Occipital lobe (tissue), 2 donors: ENCODE results near the gene TIMM22. TPM values are rescaled to one million over a fixed set of nuclear protein-coding genes. Genes with fewer than 3 reads are reported as not detected.

ENCODE experiments used
- small RNA-seq: library from RNA; depleted of rRNA; stranded (forward); fragments of <200 nt; gene quantifications from one replicate; pipeline ENCODE3, GENCODE V24; 2014
- total RNA-seq: library from RNA; depleted of rRNA; stranded (reverse); fragments of >200 nt; gene quantifications from one replicate; pipeline ENCODE4 v1.2.3, GENCODE V29; 2014

TIMM22 gene
- total RNA-seq, 1 donor from 2014 or later = 12.0 TPM

Small RNA genes within 50 kb of the gene (small RNA-seq; reads per million reads assigned to genes)
- not detected for gene MIR3183

Other genes with a start within 250 kb of the TIMM22 start
- 10.1 TPM for gene GEMIN4, start 244.9 kb upstream of the TIMM22 start, total RNA-seq
- 60.2 TPM for gene GLOD4, start 214.8 kb upstream of the TIMM22 start, total RNA-seq
- gene MRM3, start 214.8 kb upstream of the TIMM22 start, total RNA-seq = 17.5 TPM
- gene NXN, start 17.4 kb upstream of the TIMM22 start, total RNA-seq = 16.7 TPM
- 134 TPM for gene ABR, start 182.9 kb downstream of the TIMM22 start, total RNA-seq